NCI-H526 treated with DMSO at 0.1 percent for 48 hours (cell line): ENCODE results near the gene KMO.

Experiments
- DNase-seq: peaks from one replicate; lab custom pipeline; 2025; lab: John Stamatoyannopoulos, UW

The KMO gene

DNA sequence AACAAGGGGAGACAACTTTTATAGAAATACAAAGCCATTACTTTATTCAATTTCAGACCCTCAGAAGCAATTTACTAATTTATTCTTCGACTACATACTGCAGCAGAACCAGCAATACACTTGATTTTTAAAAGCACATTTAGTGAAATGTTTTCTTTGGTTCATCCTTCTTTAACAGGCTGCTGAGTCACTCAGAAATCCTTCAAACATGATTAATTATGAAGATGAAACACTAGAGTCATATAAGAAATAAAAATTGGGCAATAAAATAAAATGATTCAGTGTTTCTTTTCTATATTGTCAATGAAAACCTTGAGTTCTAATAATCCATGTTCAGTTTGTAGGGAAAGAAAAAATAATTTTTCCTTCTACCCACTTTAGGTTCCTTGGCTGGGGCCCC is 61.0 kb downstream of the KMO start:
- no peak for DNase-seq

GRCh38 chr1:241596633-241597032 is 64.5 kb downstream of the KMO start:
- DNase-seq, result no peak

GRCh38 chr1:241598249-241598648 is 66.1 kb downstream of the KMO start:
- no peak for DNase-seq

DNA sequence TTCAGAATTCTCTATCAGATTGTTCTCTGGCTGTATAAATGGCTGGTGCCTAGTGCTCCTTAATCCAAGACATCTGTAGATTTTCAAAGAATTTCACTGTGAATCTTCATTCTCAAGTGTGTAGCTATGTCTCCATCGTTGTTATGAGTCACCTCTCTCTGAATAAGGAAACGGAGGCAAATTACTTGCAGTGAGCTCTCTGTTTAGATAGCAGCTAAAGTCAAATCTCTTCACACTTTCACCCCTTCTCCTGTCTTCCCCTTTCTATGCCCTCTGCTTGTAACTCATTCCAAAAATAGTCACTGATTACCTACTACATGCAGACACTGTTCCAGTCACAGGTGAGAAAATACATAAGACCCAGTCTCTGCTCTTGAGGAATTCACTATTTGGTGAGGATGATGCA is 68.3 kb downstream of the KMO start:
- DNase-seq, result no peak

GRCh38 chr1:241603731-241604245 is 71.6 kb downstream of the KMO start:
- no peak for DNase-seq

DNA sequence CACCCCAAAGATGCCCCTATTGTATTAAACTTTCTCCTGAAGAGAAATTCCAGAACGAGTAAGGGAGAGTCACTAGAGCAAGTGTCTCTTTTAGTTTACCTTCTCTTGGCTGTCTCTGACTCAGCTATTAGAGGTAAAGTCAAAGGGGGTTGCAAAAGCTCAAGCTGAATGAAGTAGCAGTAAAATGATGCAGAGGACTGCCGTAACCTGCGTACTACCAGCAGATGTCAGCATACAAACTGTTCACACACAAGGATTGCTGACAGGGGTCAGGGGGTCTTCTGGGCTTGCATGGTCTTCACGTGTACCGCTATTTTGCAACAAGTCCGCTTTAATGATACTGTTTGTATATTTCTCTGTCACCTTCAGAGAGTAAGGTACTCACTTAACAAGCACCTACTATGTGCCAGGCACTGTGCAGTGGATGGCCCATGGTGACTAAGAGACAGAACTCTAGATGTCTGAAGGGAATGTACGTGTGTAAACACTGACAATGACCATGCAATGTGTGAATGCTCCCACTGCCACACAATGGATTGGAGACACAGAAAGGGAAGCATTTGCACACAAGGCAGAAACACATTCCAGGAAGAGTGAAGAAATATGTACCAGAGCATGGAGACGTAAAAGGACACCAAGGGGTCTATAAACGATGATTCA is 73.1 kb downstream of the KMO start:
- DNase-seq, result no peak

GRCh38 chr1:241606544-241606943 is 74.4 kb downstream of the KMO start:
- no peak for DNase-seq

- DNase-seq, result no peak
Measured at GRCh38 chr1:241607497-241607896, 75.3 kb downstream of the KMO start.

DNA sequence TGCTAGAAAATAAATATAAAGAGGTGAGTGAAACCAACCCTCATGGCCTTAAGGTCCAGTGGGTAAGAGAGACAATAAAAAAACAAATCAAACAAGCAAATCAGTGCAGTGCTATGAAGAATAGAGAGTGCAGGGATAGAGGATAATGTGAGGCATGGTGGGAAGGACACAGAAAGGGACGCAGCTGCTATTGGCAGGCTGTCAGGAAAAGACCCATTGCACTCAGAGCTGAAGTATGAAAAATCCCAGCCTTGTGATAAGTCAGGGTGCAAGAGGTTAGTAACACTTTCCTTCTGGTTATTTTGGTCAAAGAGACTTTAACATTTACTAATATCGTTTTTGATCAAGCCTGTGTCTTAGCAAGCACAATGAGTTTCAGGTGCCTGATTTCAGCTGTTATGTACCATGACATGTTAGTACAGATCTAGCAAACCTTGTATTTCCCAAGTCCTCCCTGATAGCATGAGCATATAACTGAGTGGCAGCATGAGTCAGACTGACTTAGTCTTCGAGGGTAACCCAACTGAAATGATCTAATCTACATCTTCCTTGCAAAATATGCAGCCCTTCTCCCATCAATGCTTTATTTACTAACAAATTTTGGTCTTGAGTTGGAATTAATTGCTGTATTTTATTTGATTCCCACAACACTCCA is 76.3 kb downstream of the KMO start:
- DNase-seq, result no peak

- no peak for DNase-seq
Measured at GRCh38 chr1:241610056-241610815, 78.1 kb downstream of the KMO start.

GRCh38 chr1:241611063-241611462 is 78.9 kb downstream of the KMO start:
- peak; percentile 39 for DNase-seq

- no peak for DNase-seq
Measured at GRCh38 chr1:241611736-241612135, 79.6 kb downstream of the KMO start.

GRCh38 chr1:241612533-241613477 is 80.6 kb downstream of the KMO start:
- DNase-seq, result no peak

GRCh38 chr1:241614144-241614543 is 82.0 kb downstream of the KMO start:
- DNase-seq, result no peak

DNA sequence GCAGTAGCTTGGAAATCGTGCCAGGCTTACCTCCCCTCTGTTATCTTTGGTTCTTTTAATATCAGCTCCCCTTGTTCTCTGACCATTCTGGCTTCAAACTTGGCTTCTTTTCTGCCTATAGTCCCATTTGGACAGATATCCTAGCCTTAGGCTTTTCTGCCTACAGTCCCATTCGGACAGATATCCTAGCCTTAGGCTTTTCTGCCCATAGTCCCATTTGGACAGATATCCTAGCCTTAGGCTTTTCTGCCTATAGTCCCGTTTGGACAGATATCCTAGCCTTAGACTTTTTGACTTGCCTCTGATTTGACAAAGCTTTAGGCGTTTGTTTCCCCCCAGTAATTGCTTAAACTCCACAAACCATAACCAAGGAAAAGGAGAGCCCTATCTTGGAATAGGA is 82.4 kb downstream of the KMO start:
- no peak for DNase-seq

DNA sequence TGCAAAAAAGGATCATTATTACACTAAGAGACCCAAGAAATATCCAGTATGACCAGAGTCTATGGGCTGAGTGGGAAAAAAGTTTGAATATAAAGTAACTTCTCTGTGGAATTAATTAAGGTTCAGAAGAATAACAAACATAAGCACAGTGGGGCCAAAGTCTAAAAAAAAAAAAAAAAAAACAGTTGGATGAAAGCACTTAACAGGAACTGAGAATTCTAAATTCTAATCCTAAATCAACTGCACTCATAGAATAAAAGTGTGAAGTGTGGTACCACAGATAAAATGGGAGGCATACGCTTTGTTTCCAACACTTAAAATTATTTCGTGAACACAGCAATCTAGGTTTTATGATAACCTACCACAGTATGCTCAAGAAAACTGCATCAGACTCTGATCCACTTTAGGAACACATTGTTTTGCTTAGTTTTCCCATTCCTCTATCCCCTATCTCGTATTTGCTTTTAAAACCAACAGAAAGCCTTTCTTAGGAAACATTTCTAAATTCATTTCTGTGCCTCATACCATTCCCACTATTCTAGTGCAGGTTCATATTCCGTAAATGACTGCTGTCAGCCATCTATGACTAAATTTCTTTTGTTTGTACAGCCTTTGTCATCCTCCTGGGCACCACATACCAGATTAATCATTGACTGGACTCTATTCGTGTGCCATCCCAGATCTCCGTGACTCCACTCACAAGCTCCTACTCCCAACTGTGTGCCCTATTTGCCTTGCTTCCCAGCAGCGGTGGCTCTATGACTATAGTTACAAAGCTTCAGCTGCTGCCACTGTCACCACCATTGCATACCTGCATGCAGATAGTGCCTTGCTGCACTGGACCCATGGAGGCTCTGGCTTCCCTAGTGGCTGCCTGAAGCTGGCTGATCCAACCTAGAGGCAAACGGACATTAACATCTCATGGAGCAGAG is 83.1 kb downstream of the KMO start:
- no peak for DNase-seq

DNA sequence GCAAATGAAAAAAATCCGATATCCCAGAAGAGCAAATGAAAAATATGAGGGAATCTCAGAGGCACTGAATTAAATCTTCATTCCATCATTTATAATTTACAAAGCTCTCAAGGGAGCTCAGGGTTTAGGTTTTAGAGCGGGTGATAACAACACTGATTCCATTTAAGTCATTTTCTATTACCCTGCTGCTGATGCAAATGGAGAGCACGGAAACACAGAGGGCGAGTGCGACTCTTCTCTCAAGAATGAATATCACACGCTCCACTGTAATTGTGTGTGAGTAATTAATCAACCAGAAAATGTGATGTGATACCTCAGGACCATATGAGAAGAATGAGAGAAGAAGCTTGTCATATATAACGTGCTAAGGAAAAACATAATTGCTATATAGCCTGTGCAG is 85.2 kb downstream of the KMO start:
- no peak for DNase-seq

DNA sequence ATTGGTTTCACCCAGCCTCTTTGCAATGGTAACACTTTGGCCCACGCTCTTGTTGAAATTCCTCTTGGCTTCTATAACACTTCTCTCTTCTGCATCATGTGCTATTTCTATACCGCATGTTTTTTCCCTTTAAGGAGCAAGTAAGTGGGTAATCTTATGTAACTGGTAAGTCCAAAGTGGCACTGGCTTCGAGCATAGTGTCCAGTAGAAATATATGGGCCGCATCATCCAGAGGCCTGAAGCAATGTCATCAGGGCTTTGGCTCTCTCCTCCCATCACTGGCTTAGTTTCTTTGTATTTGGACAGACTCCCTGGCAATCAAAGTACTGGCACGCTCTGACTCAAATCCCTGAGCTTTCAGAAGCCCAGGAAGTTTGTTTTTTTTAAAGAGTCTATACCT is 90.5 kb downstream of the KMO start:
- DNase-seq, result no peak

DNA sequence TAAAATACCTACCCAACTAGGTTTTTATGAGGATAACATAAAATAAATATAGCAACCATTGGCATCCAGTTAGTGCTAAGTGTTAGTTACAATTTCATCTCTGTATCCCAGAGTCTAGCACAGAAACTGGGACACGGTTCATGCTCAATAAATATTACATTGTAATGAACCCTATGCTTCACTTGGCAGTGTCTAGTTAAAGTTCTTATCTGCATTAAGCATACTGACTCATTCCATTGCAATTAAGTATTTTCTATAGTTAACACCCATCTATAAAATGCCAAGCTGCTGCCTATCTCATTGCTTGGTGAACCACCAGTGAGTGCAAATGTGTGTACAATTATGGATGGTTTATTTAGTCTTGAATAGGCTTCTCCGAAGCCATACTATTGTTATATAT is 92.8 kb downstream of the KMO start:
- no peak for DNase-seq

DNA sequence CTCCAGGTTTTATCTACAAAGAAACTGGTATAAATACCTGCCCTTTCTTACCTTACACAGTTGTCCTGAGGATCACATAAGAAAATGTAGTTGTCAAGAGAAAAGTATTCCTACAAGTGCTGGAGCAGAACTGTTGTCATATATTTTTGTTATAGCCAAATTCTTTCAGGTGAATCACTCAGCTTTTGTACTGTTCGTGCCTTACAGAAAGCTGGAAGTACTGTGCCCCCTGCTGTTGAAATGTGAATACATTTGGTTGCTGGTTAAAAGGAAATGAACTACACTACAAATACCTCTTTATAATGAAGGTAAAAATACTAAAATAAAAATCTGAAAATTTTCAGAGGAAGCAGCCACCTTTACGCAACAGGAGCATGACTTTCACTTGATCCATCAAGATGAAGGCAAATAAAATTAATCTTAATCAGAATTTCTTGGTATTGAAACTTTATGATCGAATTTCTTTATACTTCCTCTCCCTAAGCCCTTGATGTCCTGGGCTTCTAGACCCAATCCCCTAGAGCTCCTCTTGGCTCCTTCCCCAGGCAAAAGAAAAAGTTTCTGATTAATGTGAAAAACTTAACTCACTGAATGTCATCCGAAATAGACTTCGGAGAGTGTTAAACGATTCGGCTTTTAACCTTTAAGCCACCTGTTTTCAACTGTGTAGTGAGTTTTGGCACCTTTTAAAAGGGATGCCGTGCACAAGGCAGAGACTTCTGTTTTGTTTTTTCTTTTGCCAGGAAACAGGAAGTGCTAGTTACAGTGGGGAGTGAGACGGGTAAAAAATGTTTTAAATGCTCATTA is 95.5 kb downstream of the KMO start:
- no peak for DNase-seq
